SK-N-SH (cell line): ENCODE measurements around the gene FAM120C. TPM values are rescaled to one million over a fixed set of nuclear protein-coding genes. Genes with fewer than 3 reads are reported as not detected.

ENCODE experiments used
- CTCF ChIA-PET: fragments of 300-600, 350-600 bp; formaldehyde crosslinking; extraction: SDS; loops from one replicate; lab custom pipeline; 2021; lab: Yijun Ruan, JAX
- POLR2A ChIA-PET: fragments of 350-600 bp; sonication (Branson Sonifier 250); formaldehyde crosslinking; extraction: SDS; loops from one replicate; lab custom pipeline; 2020; ENCODE audit warnings: antibody characterized with exemption, inconsistent platforms; lab: Yijun Ruan, JAX
- DNase-seq: peaks from one replicate; pipeline ENCODE4 v3.0.0; 2012
- H2AFZ ChIP-seq: fragments of 200-600 bp; sonication (generic); 2 replicates; pipeline ENCODE4 v1.8.1; 2016; ENCODE audit warnings: antibody characterized with exemption, mild to moderate bottlenecking, low read depth
- H3F3A ChIP-seq: fragments of 200-600 bp; sonication (generic); replicated peaks from 2 replicates; pipeline ENCODE3; 2016; ENCODE audit warnings: antibody characterized with exemption, mild to moderate bottlenecking; ENCODE audit not compliant: insufficient read depth
- H3K27ac ChIP-seq, 2 experiments: fragments of 200-500 bp in 1 of 2; fragments of 200-600 bp in 1 of 2; sonication (Bioruptor generic) in 1 of 2; sonication (generic), shearing (Covaris generic) in 1 of 2; 2 replicates each; pipeline versions ENCODE4 v1.5.1 to v1.6.1; 2014 to 2016; ENCODE audit warnings: low read depth in 2 of 2, inconsistent platforms in 1 of 2, low read length in 1 of 2, mild to moderate bottlenecking in 1 of 2, mixed read lengths in 1 of 2
- H3K27me3 ChIP-seq: fragments of 200-600 bp; sonication (generic), shearing (Covaris generic); 2 replicates; pipeline ENCODE4 v1.6.1; 2016; ENCODE audit warnings: mixed run types; ENCODE audit not compliant: insufficient read depth
- H3K36me3 ChIP-seq, 2 experiments: fragments of 200-500 bp in 1 of 2; fragments of 200-600 bp in 1 of 2; sonication (Bioruptor generic) in 1 of 2; sonication (generic) in 1 of 2; replicated peaks in 1 of 2; 2 replicates each; pipeline versions ENCODE3 to v1.5.1; 2014 to 2016; ENCODE audit warnings: low read length in 1 of 2, mild to moderate bottlenecking in 1 of 2; ENCODE audit not compliant: insufficient read depth in 2 of 2, control insufficient read depth in 1 of 2
- H3K4me1 ChIP-seq, 2 experiments: fragments of 200-500 bp in 1 of 2; fragments of 200-600 bp in 1 of 2; sonication (Bioruptor generic) in 1 of 2; sonication (generic), shearing (Covaris generic) in 1 of 2; 2 replicates each; pipeline versions ENCODE4 v1.5.1 to v1.6.1; 2014 to 2016; ENCODE audit warnings: low read depth in 1 of 2, low read length in 1 of 2, mixed run types in 1 of 2; ENCODE audit not compliant: insufficient read depth in 2 of 2, control insufficient read depth in 1 of 2
- H3K4me2 ChIP-seq: fragments of 200-600 bp; sonication (generic), shearing (Covaris generic); 2 replicates; pipeline ENCODE4 v1.6.1; 2017; ENCODE audit warnings: mixed run types
- H3K4me3 ChIP-seq, 2 experiments: fragments of 200-500 bp in 1 of 2; fragments of 200-600 bp in 1 of 2; sonication (Bioruptor generic) in 1 of 2; sonication (generic), shearing (Covaris generic) in 1 of 2; 2 replicates each; pipeline versions ENCODE4 v1.5.1 to v1.8.1; 2014 to 2016; ENCODE audit warnings: low read depth in 2 of 2, inconsistent platforms in 1 of 2, low read length in 1 of 2, mild to moderate bottlenecking in 1 of 2, mixed read lengths in 1 of 2, moderate library complexity in 1 of 2
- H3K79me2 ChIP-seq: fragments of 200-600 bp; sonication (generic); 2 replicates; pipeline ENCODE4 v1.8.1; 2017; ENCODE audit warnings: mild to moderate bottlenecking; ENCODE audit not compliant: insufficient read depth
- H3K9ac ChIP-seq: fragments of 200-600 bp; sonication (generic); 2 replicates; pipeline ENCODE4 v1.6.1; 2017; ENCODE audit warnings: mixed run types
- H3K9me2 ChIP-seq: fragments of 200-600 bp; sonication (generic); 2 replicates; pipeline ENCODE4 v1.6.1; 2017; ENCODE audit warnings: mixed run types
- H3K9me3 ChIP-seq: fragments of 200-600 bp; sonication (generic); 2 replicates; pipeline ENCODE4 v1.6.1; 2017; ENCODE audit warnings: mixed run types, mild to moderate bottlenecking, moderate library complexity
- H4K20me1 ChIP-seq: fragments of 200-600 bp; sonication (generic); 2 replicates; pipeline ENCODE4 v1.6.1; 2017; ENCODE audit warnings: mild to moderate bottlenecking, mixed run types; ENCODE audit not compliant: insufficient read depth
- CHD2 ChIP-seq: fragments of 150-350 bp; IDR thresholded peaks from 2 replicates; pipeline ENCODE4 v1.6.1; 2018; ENCODE audit warnings: low read length; ENCODE audit not compliant: partially characterized antibody
- CTCF ChIP-seq: fragments of 200-600 bp; sonication (generic); IDR thresholded peaks from 2 replicates; pipeline ENCODE4 v1.6.1; 2017; ENCODE audit warnings: antibody characterized with exemption, mild to moderate bottlenecking, moderate library complexity
- EP300 ChIP-seq, 2 experiments: IDR thresholded peaks; 2 replicates each; pipeline versions ENCODE4 v1.4.0 to v1.6.1; 2012; ENCODE audit warnings: borderline replicate concordance in 1 of 2, low read depth in 1 of 2, low read length in 1 of 2
- EZH2phosphoT487 ChIP-seq: fragments of 200-600 bp; sonication (generic); IDR thresholded peaks from 2 replicates; pipeline ENCODE4 v1.6.1; 2017; ENCODE audit warnings: low read depth, mixed run types, mild to moderate bottlenecking, antibody characterized with exemption, moderate library complexity, borderline replicate concordance
- GABPA ChIP-seq: IDR thresholded peaks from 2 replicates; pipeline ENCODE4 v1.4.0; 2012; ENCODE audit warnings: low read depth, mild to moderate bottlenecking
- IRF3 ChIP-seq: fragments of 150-350 bp; IDR thresholded peaks from 2 replicates; pipeline ENCODE4 v1.6.1; 2016; ENCODE audit warnings: mild to moderate bottlenecking, low read depth, low read length
- NRF1 ChIP-seq: IDR thresholded peaks from 2 replicates; pipeline ENCODE4 v1.6.1; 2012; ENCODE audit warnings: low read depth, mild to moderate bottlenecking, low read length
- PBX3 ChIP-seq: IDR thresholded peaks from 2 replicates; pipeline ENCODE4; 2012
- POLR2AphosphoS5 ChIP-seq: IDR thresholded peaks from 2 replicates; pipeline ENCODE4 v1.6.1; 2012; ENCODE audit warnings: low read depth, low read length
- RCOR1 ChIP-seq: fragments of 150-350 bp; IDR thresholded peaks from 2 replicates; pipeline ENCODE4 v1.6.1; 2017; ENCODE audit warnings: antibody characterized with exemption, low read length
- RXRA ChIP-seq: IDR thresholded peaks from 2 replicates; pipeline ENCODE4 v1.4.0; 2012; ENCODE audit warnings: low read depth, mild to moderate bottlenecking, borderline replicate concordance
- SIN3A ChIP-seq: IDR thresholded peaks from 2 replicates; pipeline ENCODE4 v1.6.1; 2012; ENCODE audit warnings: low read depth, mild to moderate bottlenecking, low read length, moderate library complexity, borderline replicate concordance
- TEAD4 ChIP-seq: IDR thresholded peaks from 2 replicates; pipeline ENCODE4 v1.4.0; 2012; ENCODE audit warnings: mild to moderate bottlenecking, borderline replicate concordance; ENCODE audit not compliant: insufficient read depth
- USF2 ChIP-seq: fragments of 150-350 bp; IDR thresholded peaks from 2 replicates; pipeline ENCODE4 v1.6.1; 2017; ENCODE audit warnings: antibody characterized with exemption, low read length, low read depth, borderline replicate concordance
- YY1 ChIP-seq: IDR thresholded peaks from 2 replicates; pipeline ENCODE4 v1.4.0; 2012; ENCODE audit warnings: low read depth, mild to moderate bottlenecking
- ZBTB33 ChIP-seq: IDR thresholded peaks from 2 replicates; pipeline ENCODE4 v1.4.0; 2012; ENCODE audit warnings: low read depth, borderline replicate concordance
- WGBS: methylation state at CpG from one replicate; pipeline ENCODE4 v1.1.6; 2017; ENCODE audit warnings: low lambda C conversion rate; 5-methylcytosine and 5-hydroxymethylcytosine counted together
- polyA plus RNA-seq, 3 experiments: library from polyadenylated mRNA; depleted of rRNA; stranded (reverse); fragments of >200 nt; gene quantifications; 2 replicates each; pipeline ENCODE4 v1.2.3, GENCODE V29; 2012

FAM120C gene
- polyA plus RNA-seq, 1 of the 3 experiments (the other 2 are of a cell fraction), result 6.0 TPM

- TF ChIP-seq ZBTB33 (no peak), RXRA (no peak), SIN3A (no peak), IRF3 (no peak), YY1 (no peak), EP300 (IDR thresholded peaks at IDR 0.05; ENCODE audit: borderline replicate concordance in 1 of 2, low read depth in 1 of 2, low read length in 1 of 2) (no peak)
Observed at GRCh38 chrX:54049801-54050200, 133.3 kb downstream of the FAM120C start (continued).

- TF ChIP-seq YY1 (no peak), USF2 (no peak), POLR2AphosphoS5 (no peak), CTCF (no peak), RCOR1 (no peak), TEAD4 (no peak), EZH2phosphoT487 (no peak), NRF1 (no peak), GABPA (no peak), CHD2 (no peak), PBX3 (no peak)
- Histone ChIP-seq H3K79me2 (peaks cover 2% of the 10 kb centered on the region; the same call in 1 of the 2 replicates), H3K9me2 (no peaks in the 10 kb centered on the region), H3K9ac (no peak overlapping the region), H3K36me3 (no peaks in the 10 kb centered on the region), H3K4me2 (no peak overlapping the region), H3K4me3 (no peak overlapping the region), H3K4me1 (peaks cover 0 to 5% of the 10 kb centered on the region in 2 experiments; a peak in 1 of 4 replicates), H4K20me1 (no peaks in the 10 kb centered on the region), H3K27ac (no peak overlapping the region), H3F3A (peaks cover 2% of the 10 kb centered on the region), H3K27me3 (0 out of 2 replicates have a peak, but pooled peaks cover 1% of the 10 kb centered on the region), H3K9me3 (no peaks in the 10 kb centered on the region), H2AFZ (no peak overlapping the region)
- 45% methylated on average over 1 of the region's 1 CpG for WGBS
- ChIA-PET CTCF (no interaction called here), POLR2A (no interaction called here)
- DNase-seq, result no peak
Observed at GRCh38 chrX:54048412-54048811, 134.6 kb downstream of the FAM120C start.
